ENCODE measurements around the gene SLC5A1.
"Not testable (repeated sequence)": the region's sequence is repeated elsewhere in the genome, so short reads cannot be mapped to it uniquely, and the experiment has no call there.

SLC5A1 gene

GRCh38 chr22:32150647-32151046 lies 107.6 kb downstream of the SLC5A1 start:
- not testable (repeated sequence) for DNase-seq

GRCh38 chr22:32151641-32152040 lies 108.6 kb downstream of the SLC5A1 start:
- not testable (repeated sequence) for DNase-seq

- DNase-seq = not testable (repeated sequence)
These were observed 111.7 kb downstream of the SLC5A1 start for GRCh38 chr22:32154727-32155126.

GRCh38 chr22:32157632-32158031 lies 114.6 kb downstream of the SLC5A1 start:
- DNase-seq = not testable (repeated sequence)

- no peak for DNase-seq
These were observed 115.9 kb downstream of the SLC5A1 start, which contains the start of gene C22orf42 for GRCh38 chr22:32158712-32159533. Gene C22orf42, minus strand, starts transcription at chr22:32159303. Its CDS starts 88 bp downstream, at chr22:32159215.

GRCh38 chr22:32160411-32160810 lies 117.3 kb downstream of the SLC5A1 start:
- not testable (repeated sequence) for DNase-seq

All from GF-D8 (cell line).